Colon (tissue), 2 donors: ENCODE measurements around the gene RASAL2.
"Not testable (repeated sequence)": the region's sequence is repeated elsewhere in the genome, so short reads cannot be mapped to it uniquely, and the experiment has no call there.

Experiments
- FAIRE-seq: peaks from 2 replicates; lab custom pipeline; 2012; peaks lifted over from hg19 to GRCh38; lab: Jason Lieb, UNC
- donor health status: control.
- donor health status: control.

The RASAL2 gene

DNA sequence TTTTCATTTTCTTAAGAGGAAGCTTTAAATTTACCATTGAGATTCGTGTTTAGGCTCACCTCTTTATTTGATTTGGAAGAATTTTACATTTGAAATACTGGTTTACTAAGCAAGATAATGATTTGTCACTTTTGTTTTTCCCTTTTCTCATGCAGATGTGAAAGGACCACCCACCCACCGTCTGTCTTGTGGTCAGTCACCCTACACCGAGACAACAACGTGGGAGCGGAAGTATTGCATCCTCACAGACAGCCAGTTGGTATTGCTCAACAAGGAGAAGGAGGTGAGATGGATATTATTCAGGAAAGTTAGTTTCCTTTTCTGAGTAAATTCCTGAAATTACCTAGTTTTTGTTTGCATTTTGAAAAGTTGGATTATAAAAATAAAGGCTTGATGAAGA, 189.5 kb downstream of the RASAL2 start:
- FAIRE-seq, result no peak

DNA sequence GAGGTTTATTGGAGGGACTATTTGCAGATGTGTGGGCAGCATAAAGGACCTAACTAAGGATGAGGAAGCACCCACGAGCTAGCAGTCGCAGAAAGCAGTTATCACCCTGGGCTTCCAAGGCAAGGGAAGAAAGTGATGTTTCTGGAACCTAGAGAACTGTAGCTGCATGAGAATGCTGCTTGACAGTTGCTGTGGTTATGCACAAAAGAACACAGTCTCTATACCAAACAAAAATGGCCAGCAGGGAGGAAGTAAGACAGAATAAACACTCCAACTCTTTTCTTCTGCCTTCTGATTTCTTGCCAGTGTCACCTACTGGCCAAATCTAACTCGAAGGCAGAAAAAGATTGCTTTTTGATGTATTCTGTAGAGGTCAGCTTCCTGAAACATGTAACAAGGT, 190.2 kb downstream of the RASAL2 start:
- FAIRE-seq, result no peak

DNA sequence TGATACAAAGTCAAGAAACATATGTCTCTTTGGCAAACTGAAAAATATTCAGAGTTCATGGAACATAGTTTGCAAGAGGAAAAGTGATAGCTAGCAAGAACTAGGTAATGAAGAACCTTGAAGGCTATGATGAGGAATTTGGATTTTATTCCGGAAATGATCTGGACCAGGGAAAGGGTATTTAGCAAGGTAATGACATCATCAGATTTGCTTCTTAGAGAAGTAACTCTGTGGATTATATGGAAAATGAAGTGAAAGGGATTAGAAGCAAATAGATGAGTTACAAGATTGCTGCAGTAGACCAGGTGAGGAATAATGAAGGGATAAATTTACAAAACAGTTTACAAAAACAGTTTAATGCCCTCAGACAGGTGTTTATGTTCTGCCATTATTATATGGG, 197.3 kb downstream of the RASAL2 start:
- no peak for FAIRE-seq

DNA sequence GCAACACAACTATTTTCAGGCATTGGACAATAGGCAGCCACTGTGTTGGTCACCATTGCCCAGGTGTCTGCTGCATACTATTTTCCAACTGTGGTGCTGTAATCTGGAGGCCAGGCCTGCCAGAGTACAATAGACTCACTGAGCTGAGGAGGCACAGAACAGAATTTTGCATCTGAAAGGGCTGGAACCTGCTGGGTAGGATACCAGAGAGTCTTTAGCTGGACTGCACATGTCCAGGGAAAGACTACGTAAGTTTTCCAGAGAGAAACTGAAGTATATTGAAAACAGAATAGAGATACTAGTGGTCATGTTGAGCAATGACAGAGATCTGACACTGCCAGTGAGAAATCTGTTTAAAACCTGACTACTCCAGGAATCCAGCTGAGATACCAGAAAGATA, 200.8 kb downstream of the RASAL2 start:
- no peak for FAIRE-seq

DNA sequence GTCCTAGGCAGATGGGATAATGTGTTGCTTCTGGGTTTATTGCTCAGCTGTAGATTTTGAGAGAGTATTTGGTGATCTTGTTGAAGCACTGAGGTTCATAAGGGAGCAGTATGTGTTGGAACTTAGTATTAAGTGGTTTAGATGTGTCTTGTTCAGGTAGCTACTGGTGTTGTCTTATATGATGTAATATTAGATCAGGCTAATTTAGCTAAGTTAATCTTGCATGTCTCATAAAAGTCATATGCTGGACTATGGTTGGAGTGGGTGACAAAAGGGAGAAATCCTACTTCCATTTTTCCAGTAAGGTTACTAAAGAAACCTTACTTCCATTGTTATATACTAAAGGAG, 206.4 kb downstream of the RASAL2 start:
- no peak for FAIRE-seq

DNA sequence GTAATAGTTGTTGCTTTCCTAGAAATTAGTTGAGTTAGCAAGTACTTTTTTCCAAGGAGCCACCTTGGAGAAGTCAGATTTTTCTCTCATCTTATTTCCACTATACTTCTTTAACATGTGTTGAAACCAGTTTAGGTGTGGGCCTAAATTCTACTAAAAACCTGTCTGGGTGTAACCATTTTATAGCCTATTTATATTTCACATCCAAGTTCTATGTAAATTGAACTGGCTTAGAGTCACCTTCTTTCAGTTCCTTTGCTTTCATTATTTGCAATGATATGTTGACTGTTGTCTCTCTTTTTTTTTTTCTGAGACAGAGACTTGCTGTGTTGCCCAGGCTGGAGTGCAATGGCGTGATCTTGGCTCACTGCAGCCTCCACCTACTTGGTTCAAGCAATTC, 207.2 kb downstream of the RASAL2 start:
- peak; percentile 24 for FAIRE-seq

DNA sequence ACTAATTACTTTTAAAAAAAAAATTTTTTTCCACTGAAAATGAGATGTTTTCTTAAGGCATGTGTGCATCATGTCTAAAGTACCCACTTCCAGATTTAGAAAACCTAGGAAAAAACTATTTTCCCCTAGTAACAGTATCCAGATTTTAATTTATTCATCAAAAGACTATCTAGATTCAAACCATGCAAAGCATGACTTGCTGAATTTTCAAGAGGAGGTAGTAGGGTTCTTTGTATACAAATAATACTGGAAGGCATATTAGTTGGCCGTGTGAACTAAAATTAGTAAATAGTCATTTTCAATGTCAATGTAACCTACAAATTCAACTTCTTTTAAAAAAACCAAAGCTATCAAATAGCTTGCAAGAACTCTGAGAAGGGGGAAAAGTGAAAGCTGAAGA, 213.4 kb downstream of the RASAL2 start:
- no peak for FAIRE-seq

DNA sequence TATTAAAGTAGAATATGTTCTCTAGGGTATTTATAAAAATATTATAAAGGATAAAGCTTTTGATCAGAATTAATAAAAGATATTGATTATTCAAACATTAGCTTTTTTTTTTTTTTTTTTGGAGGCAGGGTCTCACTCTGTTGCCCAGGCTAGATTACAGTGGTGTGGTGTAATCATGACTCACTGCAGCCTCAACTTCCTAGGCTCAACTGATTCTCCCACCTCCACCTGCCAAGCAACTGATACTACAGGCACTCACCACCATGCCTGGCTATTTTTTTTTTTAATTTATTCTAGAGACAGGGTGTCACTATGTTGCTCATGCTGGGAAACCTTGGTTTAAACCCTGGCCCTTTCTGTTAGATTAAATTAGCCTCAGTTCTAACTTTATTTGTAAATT, 214.5 kb downstream of the RASAL2 start:
- FAIRE-seq, result no peak

DNA sequence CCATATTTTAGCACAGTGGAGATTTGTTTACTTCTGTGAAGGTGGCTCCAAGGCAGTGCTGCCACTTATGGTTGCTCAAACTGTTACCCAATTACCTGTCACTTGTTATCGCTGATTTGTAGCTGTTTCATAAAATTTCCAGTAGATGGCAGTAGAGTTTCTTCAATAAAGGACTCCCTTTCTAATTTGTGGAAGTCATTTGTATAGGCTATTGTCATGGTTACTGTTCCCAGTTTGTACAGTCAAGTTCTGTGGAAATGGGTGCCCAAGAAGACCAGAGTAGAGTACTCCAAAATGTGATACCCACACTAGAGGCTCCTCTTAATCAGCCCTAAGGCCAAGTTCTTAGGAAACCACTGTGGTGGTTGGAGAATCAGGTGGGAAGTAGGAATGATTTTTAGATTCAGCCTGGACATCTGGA, 216.8 kb downstream of the RASAL2 start:
- FAIRE-seq, result no peak

DNA sequence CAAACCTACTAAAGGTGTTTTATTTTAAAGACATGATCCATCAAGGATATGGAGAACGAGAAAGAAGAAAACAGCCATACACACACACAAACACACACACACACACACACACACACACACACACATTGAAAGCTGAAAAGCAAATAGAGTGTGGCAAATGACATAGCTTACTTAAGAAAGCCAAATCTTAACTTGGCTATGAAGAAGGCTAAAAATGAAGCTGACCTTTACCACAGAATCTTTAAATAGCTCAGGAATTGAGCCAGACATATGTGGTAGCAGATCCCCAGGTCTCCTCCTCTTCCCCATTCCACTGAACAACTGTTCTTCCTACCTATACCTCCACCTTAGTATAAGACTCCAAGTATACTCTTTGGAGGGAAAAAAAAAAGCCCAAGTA, 217.3 kb downstream of the RASAL2 start:
- no peak for FAIRE-seq

DNA sequence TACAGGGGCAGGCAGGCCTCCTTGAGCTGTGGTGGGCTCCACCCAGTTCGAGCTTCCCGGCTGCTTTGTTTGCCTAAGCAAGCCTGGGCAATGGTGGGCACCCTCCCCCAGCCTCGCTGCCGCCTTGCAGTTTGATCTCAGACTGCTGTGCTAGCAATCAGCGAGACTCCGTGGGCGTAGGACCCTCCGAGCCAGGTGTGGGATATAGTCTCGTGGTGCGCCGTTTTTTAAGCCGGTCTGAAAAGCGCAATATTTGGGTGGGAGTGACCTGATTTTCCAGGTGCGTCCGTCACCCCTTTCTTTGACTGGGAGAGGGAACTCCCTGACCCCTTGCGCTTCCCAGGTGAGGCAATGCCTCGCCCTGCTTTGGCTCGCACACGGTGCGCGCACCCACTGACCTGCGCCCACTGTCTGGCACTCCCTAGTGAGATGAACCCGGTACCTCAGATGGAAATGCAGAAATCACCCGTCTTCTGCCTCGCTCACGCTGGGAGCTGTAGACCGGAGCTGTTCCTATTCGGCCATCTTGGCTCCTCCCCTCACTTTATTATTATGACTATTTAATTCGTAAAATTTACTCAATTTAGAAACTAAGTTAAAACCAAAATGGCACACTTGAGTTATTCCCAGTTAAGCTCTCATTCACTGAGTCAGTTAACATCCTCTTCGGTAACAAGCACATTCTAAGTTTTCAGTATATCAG, 226.5 kb downstream of the RASAL2 start:
- FAIRE-seq, result not testable (repeated sequence)

DNA sequence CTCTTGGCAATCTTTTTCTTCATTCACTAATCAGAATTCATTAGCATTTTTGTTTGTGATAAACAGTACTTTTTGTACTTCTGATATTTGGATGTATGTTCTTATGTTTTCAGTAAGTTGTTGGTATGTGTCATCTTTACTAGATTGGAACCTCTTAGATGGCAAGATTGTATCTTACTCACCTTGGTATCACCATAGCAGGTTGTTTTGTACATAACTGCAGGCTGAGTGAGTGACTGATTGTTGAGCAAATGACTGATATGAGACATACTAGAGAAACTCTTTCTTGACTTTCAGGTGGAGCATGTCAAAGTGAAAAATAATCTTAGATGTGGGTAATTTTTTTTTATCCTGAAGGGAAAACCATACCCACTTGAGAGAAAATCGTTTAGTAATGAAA, 229.2 kb downstream of the RASAL2 start:
- FAIRE-seq, result no peak

DNA sequence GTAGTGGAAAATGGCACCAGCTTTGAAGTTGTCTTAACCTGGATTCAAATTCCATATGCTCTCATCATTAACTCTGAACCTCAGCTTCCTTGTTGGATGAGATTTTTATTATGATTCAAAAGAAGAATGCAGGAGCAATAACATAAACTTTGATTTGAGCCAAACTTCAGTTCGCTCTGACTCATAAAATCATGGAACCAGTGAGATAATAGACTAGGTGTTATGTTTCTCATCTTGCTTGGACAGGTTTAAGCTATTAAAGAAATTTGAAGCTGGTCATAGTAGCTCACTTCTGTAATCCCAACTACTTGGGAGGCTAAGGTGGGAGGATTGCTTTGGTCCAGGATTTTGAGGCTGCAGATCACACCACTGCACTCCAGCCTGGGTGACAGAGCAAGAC, 230.1 kb downstream of the RASAL2 start:
- no peak for FAIRE-seq

DNA sequence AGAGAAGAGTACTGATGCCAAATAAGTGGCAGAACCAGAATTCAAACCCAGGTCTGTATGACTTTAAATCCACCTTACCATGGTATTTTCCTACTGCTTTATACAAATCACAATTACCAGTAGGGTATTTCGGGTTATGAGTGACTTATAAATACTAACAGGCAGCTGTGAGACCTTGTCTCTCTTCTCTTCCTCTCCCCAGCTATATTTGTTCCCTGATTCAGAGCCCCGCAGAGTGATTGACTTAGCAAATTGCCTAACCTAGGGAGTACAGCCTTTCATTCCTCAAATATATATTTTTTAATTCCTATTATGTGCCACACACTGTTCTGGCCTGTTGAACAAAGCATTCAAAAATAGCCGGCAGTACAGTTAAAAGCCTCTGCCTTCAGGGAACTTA, 234.8 kb downstream of the RASAL2 start:
- FAIRE-seq, result no peak

DNA sequence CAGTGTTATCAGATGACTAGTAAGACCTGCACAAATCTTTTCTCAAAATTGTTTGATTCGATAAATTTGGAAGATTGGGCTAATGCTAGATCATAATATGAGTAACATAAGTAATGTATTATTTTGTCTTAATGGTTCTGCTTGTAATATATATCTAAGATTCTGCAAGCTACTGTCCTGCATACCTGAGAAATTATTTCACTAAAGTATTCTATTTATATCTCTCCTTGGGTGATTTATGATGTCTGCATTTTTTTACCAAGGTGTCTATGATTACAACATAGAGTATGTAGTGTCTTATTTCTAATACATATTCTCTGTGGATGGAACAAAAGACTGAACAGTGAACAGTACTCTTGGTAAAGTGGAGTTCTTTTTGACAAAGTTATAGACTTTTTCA, 236.2 kb downstream of the RASAL2 start:
- FAIRE-seq, result no peak

DNA sequence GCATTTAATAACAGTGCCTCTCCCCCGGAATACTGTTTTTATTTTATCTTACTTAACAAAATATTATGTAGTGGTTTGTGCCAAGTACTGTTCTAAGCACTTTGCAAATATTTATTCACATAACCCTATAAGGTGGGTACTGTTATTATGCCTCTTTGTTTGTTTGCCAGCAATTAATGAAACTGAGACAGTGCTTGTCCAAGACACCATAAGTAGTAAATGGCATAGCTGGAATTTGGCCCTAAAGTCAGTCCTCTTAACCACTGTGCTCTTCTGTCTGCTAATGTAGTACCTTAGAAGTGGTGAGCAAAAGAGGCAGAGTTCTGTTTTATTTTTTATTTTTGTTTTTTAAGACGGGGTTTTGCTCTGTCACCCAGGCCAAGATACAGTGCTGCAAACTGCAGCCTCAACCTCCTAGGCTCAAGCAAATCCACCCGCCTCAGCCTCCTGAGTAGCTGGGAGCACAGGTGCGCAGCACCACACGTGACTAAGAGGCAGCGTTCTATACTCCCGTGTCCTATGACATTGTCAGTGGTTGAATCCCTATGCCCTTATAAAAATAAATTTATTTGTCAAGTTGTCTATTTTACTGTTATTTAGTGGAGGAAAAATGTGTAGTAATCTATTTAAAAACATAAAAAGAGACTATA, 237.1 kb downstream of the RASAL2 start:
- FAIRE-seq, result no peak

DNA sequence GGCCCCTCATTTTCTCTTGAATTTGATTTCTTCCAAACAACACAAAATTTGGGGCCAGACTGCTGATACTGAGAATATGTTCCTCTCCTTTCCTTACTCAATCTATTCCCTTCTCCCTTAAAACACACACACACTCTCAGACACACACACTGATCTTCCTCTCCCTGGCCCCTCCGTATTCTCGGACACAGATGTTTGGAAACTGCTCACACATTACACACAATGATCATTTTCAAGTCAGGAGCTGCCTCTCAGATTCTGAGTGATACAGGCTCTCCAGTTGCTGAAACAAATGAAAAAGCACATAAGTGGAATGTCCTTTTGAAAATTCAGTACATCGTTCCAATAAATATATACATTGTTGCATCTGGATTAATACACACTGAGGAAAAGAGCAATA, 241.5 kb downstream of the RASAL2 start:
- FAIRE-seq, result no peak

DNA sequence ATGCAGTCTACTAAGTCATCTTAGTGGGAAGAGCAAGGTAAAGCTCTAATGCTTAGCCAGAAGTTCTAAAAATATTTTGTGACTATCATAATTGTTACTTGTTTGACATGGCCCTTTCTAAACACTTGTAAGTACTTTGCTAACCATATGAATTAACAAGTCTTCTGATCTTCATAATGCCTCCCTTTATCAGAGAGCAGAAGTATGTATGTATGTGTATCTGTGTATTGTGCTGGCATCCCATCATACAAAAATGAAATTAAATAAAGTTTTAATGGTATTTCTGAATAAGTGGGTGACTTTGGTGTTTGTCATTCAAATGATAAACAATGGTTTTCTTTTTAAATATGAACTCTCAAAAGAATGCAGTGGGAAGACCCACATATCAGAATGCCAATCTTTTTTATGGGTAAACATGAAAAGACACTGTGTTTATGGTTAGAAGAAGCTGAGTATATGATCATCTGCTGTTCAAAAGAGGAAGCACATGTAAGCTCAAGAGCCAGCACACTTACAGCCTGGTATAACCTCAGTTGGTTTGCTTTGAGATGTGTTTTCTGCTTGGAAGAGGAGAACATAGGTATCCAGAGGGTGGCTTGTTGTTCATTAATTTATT, 243.3 kb downstream of the RASAL2 start:
- no peak for FAIRE-seq

DNA sequence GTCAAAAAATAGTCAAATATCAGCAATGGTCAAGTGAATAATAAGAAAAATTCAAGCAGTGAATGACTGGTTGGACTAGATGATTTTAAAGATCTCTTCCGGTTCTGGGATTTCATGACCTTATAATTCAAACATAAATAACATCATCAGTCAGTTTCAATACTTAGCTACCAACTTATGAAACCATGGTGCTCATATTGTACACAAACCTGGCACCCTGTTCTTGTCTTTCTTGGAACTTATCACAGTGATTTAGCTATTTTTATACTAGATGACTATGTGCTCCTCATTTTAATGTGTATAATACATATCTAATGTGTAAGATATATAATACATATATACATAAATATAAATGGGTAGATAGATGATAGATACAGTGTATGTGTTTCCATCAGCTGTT, 245.9 kb downstream of the RASAL2 start:
- FAIRE-seq, result no peak

DNA sequence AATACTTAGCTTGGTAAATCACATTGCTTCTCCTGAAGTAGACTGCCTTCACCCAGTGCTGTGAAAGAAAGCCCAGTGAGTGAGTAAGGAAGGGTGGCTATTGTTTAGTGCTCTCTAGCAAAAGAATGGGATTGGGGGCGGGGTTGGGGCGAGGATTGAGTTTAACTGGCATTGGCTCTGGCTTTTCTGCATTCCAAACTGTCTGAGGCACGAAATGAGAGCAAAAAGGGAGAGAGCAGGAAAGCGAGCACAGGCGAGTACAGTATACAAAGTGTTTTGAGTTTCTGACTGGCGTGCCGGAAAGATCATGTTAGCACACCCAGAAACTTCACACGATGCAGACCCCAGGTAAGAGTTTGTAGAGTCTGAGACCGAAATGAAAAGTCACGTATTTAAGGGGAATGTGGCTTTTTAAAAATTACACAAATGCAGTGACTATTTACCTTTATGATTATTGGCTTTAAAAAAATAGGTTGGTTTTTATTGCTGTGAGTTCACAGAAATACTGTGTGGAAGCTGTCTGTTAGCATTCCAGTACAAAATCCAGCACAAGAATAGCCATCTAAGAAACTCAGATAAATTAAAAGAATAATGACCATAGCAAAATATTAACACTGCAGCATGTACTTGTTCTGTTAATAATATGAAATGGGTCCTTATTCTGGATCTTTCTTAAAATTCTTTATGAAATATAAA, 247.5 kb downstream of the RASAL2 start:
- no peak for FAIRE-seq

DNA sequence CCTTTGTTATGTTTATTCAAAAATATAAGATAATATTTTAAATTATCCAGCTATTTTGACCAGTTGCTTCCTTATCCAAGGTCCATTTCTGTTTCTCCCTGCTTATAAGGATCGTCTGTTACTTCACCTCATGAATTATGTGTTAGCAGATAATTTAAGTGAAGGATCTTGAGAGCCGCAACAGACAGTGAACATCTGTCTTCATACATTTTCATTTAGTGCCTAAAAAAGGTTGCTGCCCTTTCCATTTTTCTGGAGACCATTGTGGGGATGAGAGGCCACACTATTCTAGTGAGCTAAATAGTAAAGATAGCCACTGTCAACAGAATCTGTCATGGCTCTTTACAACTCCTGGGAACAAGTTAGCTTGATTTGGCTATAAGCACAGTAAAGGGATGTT, 248.8 kb downstream of the RASAL2 start:
- no peak for FAIRE-seq

DNA sequence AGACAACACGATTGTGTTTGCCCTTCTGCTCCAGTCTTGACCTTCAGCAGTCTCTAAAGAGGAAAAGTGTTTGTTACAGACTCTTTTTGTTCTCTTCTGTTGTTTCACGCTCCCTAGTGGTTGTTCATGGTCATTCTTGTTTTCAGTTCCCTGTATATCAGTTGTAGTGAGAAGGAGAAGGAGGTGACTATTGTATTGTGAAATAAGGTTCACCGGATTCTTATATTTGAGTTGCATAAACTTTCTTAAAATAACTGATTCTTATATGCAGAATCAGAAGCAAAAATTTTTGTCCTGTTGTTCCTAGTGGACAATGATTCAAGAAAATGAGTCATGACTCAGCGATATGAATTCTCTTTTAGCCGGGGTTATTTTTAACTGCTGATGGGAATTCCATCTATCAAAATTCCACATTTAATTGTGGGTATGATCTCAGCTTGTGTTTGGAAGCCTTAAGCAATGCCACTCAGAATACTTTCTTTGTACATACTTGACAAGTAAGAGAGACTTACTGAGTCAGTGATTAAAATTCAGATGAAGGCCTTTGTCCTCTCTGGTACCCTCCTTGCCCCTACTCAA, 250.7 kb downstream of the RASAL2 start:
- FAIRE-seq, result peak; percentile 57

DNA sequence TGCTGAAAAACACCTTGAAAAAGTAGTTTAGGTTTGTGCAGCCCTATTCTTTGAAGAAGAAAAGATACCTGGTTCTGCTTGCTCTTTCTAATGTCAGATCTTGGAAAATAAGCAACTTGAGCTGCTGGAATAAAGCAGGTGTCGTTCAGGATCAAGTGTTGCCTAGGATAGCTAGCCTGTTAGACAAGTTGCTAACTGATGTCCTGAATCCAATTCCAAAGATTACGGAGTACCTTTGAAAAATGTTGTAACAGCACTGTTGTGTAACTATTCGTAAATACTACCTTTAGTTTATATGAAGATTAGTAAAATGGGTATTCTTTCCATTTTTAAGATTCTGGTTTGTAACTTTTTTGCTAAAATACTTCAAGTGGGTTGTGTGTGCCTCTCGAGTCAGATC, 251.3 kb downstream of the RASAL2 start:
- FAIRE-seq, result no peak
